Spleen (tissue), 11 donors: ENCODE results near the gene DNAAF3. TPM values are rescaled to one million over a fixed set of nuclear protein-coding genes. Genes with fewer than 3 reads are reported as not detected.

Source experiments
- DNase-seq: peaks from one replicate; pipeline ENCODE4 v3.0.0-alpha.2; 2020
- H3K27ac ChIP-seq, 8 donors: fragments of 200-600 bp; sonication (generic) in 7 of 8; 1 replicate in 4 of 8; 2 replicates in 4 of 8; pipeline versions ENCODE4 v1.5.0 to v1.8.0; 2016 to 2021; ENCODE audit warnings: inconsistent platforms in 4 of 8, mild to moderate bottlenecking in 4 of 8, moderate library complexity in 1 of 8
- H3K27me3 ChIP-seq, 7 donors: fragments of 200-600 bp; sonication (generic) in 6 of 7; replicated peaks in 1 of 7; 1 replicate in 4 of 7; 2 replicates in 3 of 7; pipeline versions ENCODE4 v1.5.0 to v1.8.0; 2016 to 2021; ENCODE audit warnings: inconsistent platforms in 3 of 7, mild to moderate bottlenecking in 1 of 7
- H3K36me3 ChIP-seq, 6 donors: fragments of 200-600 bp; sonication (generic) in 5 of 6; 1 replicate in 4 of 6; 2 replicates in 2 of 6; pipeline versions ENCODE4 v1.5.0 to v1.8.0; 2016 to 2021; ENCODE audit warnings: inconsistent platforms in 2 of 6
- H3K4me1 ChIP-seq, 6 donors: fragments of 200-600 bp; sonication (generic) in 5 of 6; 1 replicate in 3 of 6; 2 replicates in 3 of 6; pipeline versions ENCODE4 v1.5.0 to v1.8.0; 2016 to 2021; ENCODE audit warnings: inconsistent platforms in 3 of 6
- H3K4me3 ChIP-seq, 8 donors: fragments of 200-600 bp; sonication (generic) in 7 of 8; 1 replicate in 4 of 8; 2 replicates in 4 of 8; pipeline versions ENCODE4 v1.5.0 to v1.8.0; 2016 to 2021; ENCODE audit warnings: inconsistent platforms in 4 of 8, mild to moderate bottlenecking in 4 of 8, moderate library complexity in 2 of 8
- H3K9me3 ChIP-seq, 8 donors: fragments of 200-600 bp; sonication (generic) in 7 of 8; 1 replicate in 4 of 8; 2 replicates in 4 of 8; pipeline versions ENCODE4 v1.5.0 to v1.8.0; 2016 to 2021; ENCODE audit warnings: inconsistent platforms in 4 of 8
- POLR2A ChIP-seq, 3 donors: fragments of 450-650 bp; IDR thresholded peaks; one replicate each; pipeline ENCODE4 v1.5.1; 2017; ENCODE audit warnings: antibody characterized with exemption in 3 of 3, mild to moderate bottlenecking in 1 of 3
- POLR2AphosphoS5 ChIP-seq, 3 donors: sonication (generic); formaldehyde crosslinking; IDR thresholded peaks; one replicate each; pipeline ENCODE4 v1.5.1; 2017; ENCODE audit warnings: antibody characterized with exemption in 3 of 3
- WGBS, 5 donors: extraction: QIAGEN DNeasy Blood & Tissue Kit in 3 of 5; methylation state at CpG; one replicate each; pipeline versions ENCODE4 v1.1.5 to v1.1.7; 2013 to 2018; 5-methylcytosine and 5-hydroxymethylcytosine counted together
- intact Hi-C: fragments of 100-400 bp; cut with DNase I; formaldehyde crosslinking; loops from one replicate; pipeline ENCODE4 v1.15.0; 2023; ENCODE audit warnings: low total_unique reads
- polyA plus RNA-seq, 3 donors: library from polyadenylated mRNA; stranded (reverse); fragments of 200-250 nt; gene quantifications; one replicate each; pipeline ENCODE4 v1.2.1, GENCODE V29; 2013
- total RNA-seq, 7 donors: library from RNA; depleted of rRNA in 3 of 7; stranded (reverse); fragments of >200 nt in 3 of 7; fragmentation: NEBNext Ultra II Directional in 4 of 7; extraction: Animal tissue kit (Norgen Biotek cat#: 25700) in 4 of 7; gene quantifications; one replicate each; pipeline versions ENCODE4 v1.1.0 to v1.2.1, GENCODE V29; 2016 to 2021
- TF ChIP-seq, protein P1 (sequence below), 11 experiments: fragments of 200-600 bp in 7 of 11; fragments of 450-650 bp in 4 of 11; sonication (generic) in 4 of 11; IDR thresholded peaks in 8 of 11; conservative IDR thresholded peaks in 3 of 11; 1 replicate in 7 of 11; 2 replicates in 4 of 11; pipeline versions ENCODE4 v1.4.0 to v1.8.0; 2016 to 2021; ENCODE audit warnings: antibody characterized with exemption in 11 of 11, inconsistent platforms in 4 of 11, mild to moderate bottlenecking in 1 of 11
- donor health status: healthy with polysubstance abuse.
- donor health status: DM: no; HTN: no; CAD: no; lungs with moderate emphysema.
- donor health status: DM: no; HTN: no; CAD: no.
- donor health status: Bipolar disorder and iron deficiency.
- donor health status: healthy.
- donor health status: DM: no; HTN: no; CAD: no.
- donor health status: DM: yes; HTN: yes; CAD: no.

Gene DNAAF3
- total and polyA plus RNA-seq, 10 donors = 0.28 to 1.1 (median 0.69) TPM; not detected in 2

DNA sequence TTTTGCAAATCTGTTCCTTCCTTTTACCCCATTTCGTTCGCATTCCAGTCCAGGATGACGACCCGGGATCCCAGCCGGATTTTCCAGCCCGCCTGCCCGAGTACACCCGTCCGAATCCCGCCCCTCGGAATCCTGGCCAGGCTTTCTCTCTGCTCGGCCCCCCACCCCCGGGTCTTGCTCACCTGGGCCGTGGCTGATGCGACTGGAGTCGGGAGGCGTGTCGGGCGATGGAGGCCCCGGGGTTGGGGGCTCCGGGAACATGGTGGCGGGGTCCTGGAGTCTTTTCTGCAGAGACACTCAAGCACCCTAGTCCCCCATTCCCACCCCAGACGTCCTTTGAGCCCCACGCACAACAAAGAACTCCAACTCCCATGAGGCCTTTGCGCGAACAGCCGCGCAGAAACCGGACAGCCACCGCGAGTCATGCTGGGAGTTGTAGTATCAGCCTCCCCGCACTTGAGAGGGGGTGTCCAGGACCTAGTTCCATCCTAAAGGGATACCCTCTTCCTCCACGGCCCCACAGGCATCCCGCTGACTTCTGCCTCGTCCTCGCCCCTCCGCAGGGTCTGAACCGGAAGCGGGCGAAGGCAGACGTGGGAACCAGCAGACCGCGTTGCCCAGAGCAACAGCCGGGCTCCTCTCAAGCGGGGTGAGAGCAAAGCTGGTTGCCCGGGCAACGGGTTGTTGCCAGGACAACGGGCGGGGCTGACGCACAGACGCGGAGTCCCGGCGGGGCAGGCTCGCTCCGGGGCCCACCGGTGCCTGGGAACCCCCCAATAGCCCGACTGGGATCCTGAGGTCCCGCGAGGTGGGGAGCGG lies 12.6 kb upstream of the DNAAF3 start:
- peaks cover 9 to 35% (median 24%) of the 10 kb centered on the region in 6 donors for H3K4me1 ChIP-seq
- H3K27me3 ChIP-seq = peaks cover 11 to 100% (median 84%) of the 10 kb centered on the region in 7 donors
- intact Hi-C loops = no loop called here
- peaks cover 0 to 4% (median 0%) of the 10 kb centered on the region in 8 donors for H3K9me3 ChIP-seq
- peak; percentile 96 for DNase-seq
- H3K4me3 ChIP-seq = peak overlapping the region in 7 of 8 donors; percentile 5 to 70 (median 35)
- H3K27ac ChIP-seq = no peak overlapping the region
- H3K36me3 ChIP-seq = peaks cover 0 to 24% (median 0%) of the 10 kb centered on the region in 6 donors
- no peak for TF ChIP-seq POLR2A (IDR thresholded peaks at IDR 0.05)
- TF ChIP-seq POLR2AphosphoS5 (IDR thresholded peaks at IDR 0.05) = peak in 2 of 3 donors; percentile 46 to 67
- 4 to 8% (median 5%) methylated on average over 26 to 61 of the region's 61 CpGs for WGBS, 5 donors

DNA sequence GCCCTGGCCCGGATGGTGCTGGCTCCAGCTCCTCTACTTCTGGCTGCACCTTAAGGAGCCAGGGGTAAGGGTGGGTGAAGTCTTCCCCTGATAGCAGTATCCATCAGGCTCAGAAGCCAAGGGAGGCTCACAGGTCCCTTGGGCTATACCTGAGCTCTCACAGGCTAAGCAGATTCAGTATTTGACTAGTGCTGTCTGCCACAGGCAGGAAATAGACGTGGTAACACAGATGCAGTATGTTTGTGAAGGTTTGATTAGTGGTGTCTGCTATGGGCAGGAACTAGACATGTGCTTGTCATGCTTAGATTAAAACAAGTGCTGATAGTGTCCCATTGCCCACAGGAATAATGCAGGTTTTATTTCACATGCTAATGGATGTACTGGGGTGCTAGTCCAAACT lies 9.7 kb upstream of the DNAAF3 start:
- TF ChIP-seq POLR2A (IDR thresholded peaks at IDR 0.05) (no peak), POLR2AphosphoS5 (IDR thresholded peaks at IDR 0.05) (no peak)
- TF ChIP-seq, protein P1, sequence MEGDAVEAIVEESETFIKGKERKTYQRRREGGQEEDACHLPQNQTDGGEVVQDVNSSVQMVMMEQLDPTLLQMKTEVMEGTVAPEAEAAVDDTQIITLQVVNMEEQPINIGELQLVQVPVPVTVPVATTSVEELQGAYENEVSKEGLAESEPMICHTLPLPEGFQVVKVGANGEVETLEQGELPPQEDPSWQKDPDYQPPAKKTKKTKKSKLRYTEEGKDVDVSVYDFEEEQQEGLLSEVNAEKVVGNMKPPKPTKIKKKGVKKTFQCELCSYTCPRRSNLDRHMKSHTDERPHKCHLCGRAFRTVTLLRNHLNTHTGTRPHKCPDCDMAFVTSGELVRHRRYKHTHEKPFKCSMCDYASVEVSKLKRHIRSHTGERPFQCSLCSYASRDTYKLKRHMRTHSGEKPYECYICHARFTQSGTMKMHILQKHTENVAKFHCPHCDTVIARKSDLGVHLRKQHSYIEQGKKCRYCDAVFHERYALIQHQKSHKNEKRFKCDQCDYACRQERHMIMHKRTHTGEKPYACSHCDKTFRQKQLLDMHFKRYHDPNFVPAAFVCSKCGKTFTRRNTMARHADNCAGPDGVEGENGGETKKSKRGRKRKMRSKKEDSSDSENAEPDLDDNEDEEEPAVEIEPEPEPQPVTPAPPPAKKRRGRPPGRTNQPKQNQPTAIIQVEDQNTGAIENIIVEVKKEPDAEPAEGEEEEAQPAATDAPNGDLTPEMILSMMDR (IDR thresholded peaks at IDR 0.05 in 8 of 11, conservative IDR thresholded peaks at IDR 0.05 in 3 of 11) = no peak
- H3K27ac ChIP-seq = no peak overlapping the region
- no peak for DNase-seq
- WGBS, 5 donors = 30 to 50% (median 41%) methylated on average over 2 of the region's 2 CpGs
- peaks cover 11 to 100% (median 86%) of the 10 kb centered on the region in 7 donors for H3K27me3 ChIP-seq
- H3K4me3 ChIP-seq = no peak overlapping the region
- peaks cover 0 to 4% (median 0%) of the 10 kb centered on the region in 8 donors for H3K9me3 ChIP-seq
- H3K36me3 ChIP-seq = no peaks in the 10 kb centered on the region
- peaks cover 14 to 48% (median 33%) of the 10 kb centered on the region in 6 donors for H3K4me1 ChIP-seq
- intact Hi-C loops = no loop called here

DNA sequence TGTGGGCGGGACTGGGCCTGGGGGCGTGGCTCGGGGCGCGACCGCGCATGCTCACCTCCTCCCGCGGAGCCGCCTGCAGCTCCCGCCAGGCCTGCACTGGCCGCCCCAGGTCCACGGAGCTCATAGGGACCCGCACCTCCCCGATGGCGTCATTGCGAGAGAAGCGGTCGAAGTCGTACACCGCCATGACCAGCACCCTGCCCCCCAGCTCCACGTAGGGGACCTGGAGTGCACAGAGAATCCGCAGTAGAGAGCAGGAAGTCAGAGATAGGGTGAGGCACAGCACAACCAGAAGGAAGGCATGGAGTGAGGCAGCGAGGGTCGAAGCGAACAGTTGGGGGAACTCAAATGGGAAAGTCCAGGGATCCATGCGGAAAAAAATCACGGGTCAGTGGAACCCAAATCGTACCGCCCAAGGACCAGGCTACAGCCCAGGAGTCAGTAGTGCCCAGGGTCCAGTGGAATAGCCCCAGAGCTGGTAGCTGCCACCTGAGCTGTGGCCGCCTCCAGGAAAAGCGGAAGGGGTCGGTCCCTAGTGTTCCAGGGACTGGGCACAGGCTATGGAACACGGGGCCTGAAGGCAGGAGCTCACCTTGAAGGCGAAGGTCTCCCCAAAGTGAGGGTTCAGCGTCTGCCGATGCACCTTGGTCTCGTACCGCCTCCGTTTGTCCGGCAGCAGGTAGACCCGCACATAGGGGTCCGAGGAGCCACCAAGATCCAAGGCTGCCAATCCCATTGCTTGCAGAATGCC lies 8.9 kb upstream of the DNAAF3 start:
- intact Hi-C loops = no loop called here
- Histone ChIP-seq H3K36me3 (no peaks in the 10 kb centered on the region), H3K9me3 (peaks cover 0 to 4% (median 0%) of the 10 kb centered on the region in 8 donors), H3K4me3 (no peak overlapping the region), H3K27me3 (peaks cover 11 to 100% (median 85%) of the 10 kb centered on the region in 7 donors), H3K4me1 (peaks cover 14 to 45% (median 32%) of the 10 kb centered on the region in 6 donors), H3K27ac (no peak overlapping the region)
- 50 to 71% (median 58%) methylated on average over 43 of the region's 43 CpGs for WGBS, 5 donors
- TF ChIP-seq, protein P1 (IDR thresholded peaks at IDR 0.05 in 8 of 11, conservative IDR thresholded peaks at IDR 0.05 in 3 of 11) = no peak
- no peak for TF ChIP-seq POLR2AphosphoS5 (IDR thresholded peaks at IDR 0.05)
- TF ChIP-seq POLR2A (IDR thresholded peaks at IDR 0.05) = no peak
- DNase-seq = no peak

DNA sequence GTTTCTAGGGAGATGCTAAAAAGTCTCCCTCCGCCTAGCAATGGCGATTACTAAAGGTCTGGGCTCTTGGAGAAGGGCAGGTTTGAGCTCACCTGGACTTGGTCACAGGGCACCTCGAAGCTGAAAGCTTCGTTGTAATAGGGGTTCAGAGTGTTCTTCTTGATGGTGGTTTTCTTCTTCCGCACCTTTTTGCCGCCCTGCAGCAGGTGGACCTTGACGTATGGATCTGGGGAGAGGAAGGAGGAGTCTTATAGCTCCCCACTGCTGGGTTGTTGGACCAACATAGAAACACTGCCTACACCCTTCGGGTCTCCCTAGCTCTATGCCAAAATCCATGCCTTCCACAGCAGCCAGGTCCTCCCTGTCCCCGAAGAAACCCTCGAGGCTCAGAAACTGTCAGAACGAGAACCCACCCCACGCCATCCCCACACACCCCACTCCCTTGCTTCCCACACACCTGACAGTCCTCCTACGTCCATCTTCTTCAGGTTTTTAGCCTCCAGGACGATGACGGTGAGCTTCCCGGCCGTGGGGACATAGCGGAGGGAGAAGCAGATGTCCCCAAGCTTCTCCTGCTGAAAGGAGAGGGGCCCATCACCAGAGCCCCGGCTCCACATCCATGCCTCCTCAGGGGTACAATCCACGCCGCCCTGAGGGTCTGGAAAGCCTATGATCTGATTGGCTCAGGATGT lies 8.2 kb upstream of the DNAAF3 start:
- Histone ChIP-seq H3K27me3 (peaks cover 11 to 100% (median 85%) of the 10 kb centered on the region in 7 donors), H3K9me3 (peaks cover 0 to 4% (median 0%) of the 10 kb centered on the region in 8 donors), H3K36me3 (no peaks in the 10 kb centered on the region), H3K27ac (no peak overlapping the region), H3K4me3 (peak overlapping the region in 1 of 8 donors; percentile 71), H3K4me1 (peaks cover 7 to 37% (median 24%) of the 10 kb centered on the region in 6 donors)
- TF ChIP-seq, protein P1 (IDR thresholded peaks at IDR 0.05 in 8 of 11, conservative IDR thresholded peaks at IDR 0.05 in 3 of 11) = no peak
- TF ChIP-seq POLR2A (IDR thresholded peaks at IDR 0.05) = no peak
- no peak for TF ChIP-seq POLR2AphosphoS5 (IDR thresholded peaks at IDR 0.05)
- no peak for DNase-seq
- WGBS, 5 donors = 46 to 69% (median 61%) methylated on average over 20 to 21 of the region's 21 CpGs
- intact Hi-C loops = no loop called here
